Fibroblast of mammary gland (primary cell): Measurements from ENCODE around the gene CD44.
A peak's percentile ranks its signal among the peaks of the same experiment; 100 is the strongest.

ENCODE experiments used
- DNase-seq: peaks from one replicate; pipeline ENCODE4 v3.0.0-alpha.2; 2010; ENCODE audit warnings: low read depth
- H3K4me3 ChIP-seq: 2 replicates; pipeline ENCODE4 v1.5.1; 2011; ENCODE audit warnings: low read depth, mild to moderate bottlenecking, low read length, moderate library complexity; ENCODE audit not compliant: control insufficient read depth
- CTCF ChIP-seq: conservative IDR thresholded peaks from 2 replicates; pipeline ENCODE4 v1.5.1; 2011; ENCODE audit warnings: low read depth, low read length, inconsistent platforms; ENCODE audit not compliant: control insufficient read depth, insufficient read depth

CD44 gene

GRCh38 chr11:35267504-35267903 lies 128.5 kb downstream of the CD44 start:
- TF ChIP-seq CTCF, result no peak
- DNase-seq, result peak; percentile 87
- no peak overlapping the region for H3K4me3 ChIP-seq

GRCh38 chr11:35270342-35270741 lies 131.4 kb downstream of the CD44 start:
- no peak for TF ChIP-seq CTCF
- no peak overlapping the region for H3K4me3 ChIP-seq
- DNase-seq, result no peak

GRCh38 chr11:35271031-35271430 lies 132.1 kb downstream of the CD44 start:
- DNase-seq, result peak; percentile 29
- no peak overlapping the region for H3K4me3 ChIP-seq
- no peak for TF ChIP-seq CTCF

- no peak overlapping the region for H3K4me3 ChIP-seq
- DNase-seq, result no peak
- TF ChIP-seq CTCF, result no peak
Observed at GRCh38 chr11:35272391-35272902, 133.5 kb downstream of the CD44 start.

- H3K4me3 ChIP-seq, result no peak overlapping the region
- DNase-seq, result no peak
- no peak for TF ChIP-seq CTCF
Observed at GRCh38 chr11:35274909-35275785, 136.2 kb downstream of the CD44 start.

GRCh38 chr11:35275786-35276170 lies 136.8 kb downstream of the CD44 start:
- no peak for TF ChIP-seq CTCF
- no peak overlapping the region for H3K4me3 ChIP-seq
- DNase-seq, result no peak
